H1 (cell line): Measurements from ENCODE around the gene C1orf87. TPM values are rescaled to one million over a fixed set of nuclear protein-coding genes. Genes with fewer than 3 reads are reported as not detected.

Experiments used
- CTCF ChIA-PET: fragments of 300-600 bp; sonication (Branson Sonifier 250); formaldehyde crosslinking; loops from one replicate; lab custom pipeline; 2021; ENCODE audit not compliant: partially characterized antibody; lab: Charles Lee
- POLR2A ChIA-PET: fragments of 300-600 bp; sonication (Branson Sonifier 250); formaldehyde crosslinking; loops from one replicate; lab custom pipeline; 2021; ENCODE audit warnings: inconsistent platforms; ENCODE audit not compliant: partially characterized antibody; lab: Charles Lee
- DNase-seq, 2 experiments: peaks; one replicate each; pipeline versions ENCODE4 v3.0.0 to v3.0.0-alpha.2; 2010 to 2022; ENCODE audit warnings: low spot score in 2 of 2, low read depth in 1 of 2, mixed read lengths in 1 of 2
- FAIRE-seq: peaks from 2 replicates; lab custom pipeline; 2011; peaks lifted over from hg19 to GRCh38; lab: Jason Lieb, UNC
- H2AFZ ChIP-seq: 2 replicates; pipeline ENCODE4 v1.8.1; 2012; ENCODE audit warnings: low read length, inconsistent platforms
- H2AK5ac ChIP-seq: 2 replicates; pipeline ENCODE4 v1.6.1; 2013; ENCODE audit warnings: low read depth, low read length
- H2BK120ac ChIP-seq: replicated peaks from 2 replicates; pipeline ENCODE3; 2013; ENCODE audit warnings: low read depth, low read length, inconsistent platforms
- H2BK12ac ChIP-seq: 2 replicates; pipeline ENCODE4 v1.6.1; 2013; ENCODE audit warnings: low read depth, low read length
- H2BK15ac ChIP-seq: 2 replicates; pipeline ENCODE4 v1.6.1; 2013; ENCODE audit warnings: low read length
- H2BK20ac ChIP-seq: 2 replicates; pipeline ENCODE4 v1.6.1; 2013; ENCODE audit warnings: low read length
- H2BK5ac ChIP-seq: 2 replicates; pipeline ENCODE4 v1.6.1; 2013; ENCODE audit warnings: low read depth, low read length
- H3K14ac ChIP-seq: 2 replicates; pipeline ENCODE4 v1.6.1; 2013; ENCODE audit warnings: inconsistent platforms; ENCODE audit not compliant: insufficient read length
- H3K18ac ChIP-seq: 2 replicates; pipeline ENCODE4 v1.6.1; 2013; ENCODE audit warnings: low read length; ENCODE audit errors: extremely low read depth
- H3K23ac ChIP-seq: 2 replicates; pipeline ENCODE4 v1.6.1; 2013; ENCODE audit warnings: inconsistent platforms; ENCODE audit not compliant: insufficient read length
- H3K23me2 ChIP-seq: 2 replicates; pipeline ENCODE4 v1.6.1; 2013; ENCODE audit warnings: low read depth, low read length
- H3K27ac ChIP-seq: 2 replicates; pipeline ENCODE4 v1.6.1; 2011; ENCODE audit warnings: low read depth, low read length, inconsistent platforms
- H3K27me3 ChIP-seq, 4 experiments: replicated peaks in 1 of 4; 1 replicate in 1 of 4; 2 replicates in 3 of 4; pipeline versions ENCODE4 v1.6.1 to v1.8.1; 2011 to 2013; ENCODE audit warnings: low read length in 3 of 4, mild to moderate bottlenecking in 3 of 4, inconsistent platforms in 2 of 4, mixed read lengths in 2 of 4, moderate library complexity in 1 of 4; ENCODE audit not compliant: control insufficient read depth in 3 of 4, insufficient read depth in 3 of 4; ENCODE audit errors: extremely low read depth in 1 of 4
- H3K36me3 ChIP-seq, 4 experiments: 2 replicates each; pipeline versions ENCODE4 v1.6.1 to v1.8.1; 2011 to 2013; ENCODE audit warnings: mild to moderate bottlenecking in 4 of 4, low read length in 3 of 4, moderate library complexity in 2 of 4, control low read depth in 1 of 4, inconsistent platforms in 1 of 4; ENCODE audit not compliant: insufficient read depth in 4 of 4, control insufficient read depth in 2 of 4
- H3K4ac ChIP-seq: replicated peaks from 2 replicates; pipeline ENCODE3; 2013; ENCODE audit warnings: low read length, low read depth, mixed read lengths, inconsistent platforms; ENCODE audit not compliant: insufficient read length
- H3K4me1 ChIP-seq, 4 experiments: replicated peaks in 1 of 4; 1 replicate in 1 of 4; 2 replicates in 3 of 4; pipeline versions ENCODE4 v1.6.1 to v1.8.1; 2011 to 2013; ENCODE audit warnings: low read length in 3 of 4, inconsistent platforms in 2 of 4, mixed read lengths in 1 of 4; ENCODE audit not compliant: insufficient read depth in 4 of 4, control insufficient read depth in 3 of 4
- H3K4me2 ChIP-seq, 2 experiments: 2 replicates each; pipeline versions ENCODE4 v1.6.1 to v1.8.1; 2011 to 2013; ENCODE audit warnings: low read depth in 2 of 2, low read length in 2 of 2, control low read depth in 1 of 2, inconsistent platforms in 1 of 2, mild to moderate bottlenecking in 1 of 2; ENCODE audit not compliant: insufficient read depth in 1 of 2
- H3K4me3 ChIP-seq, 4 experiments: fragments of 200-600, 300-600 bp in 1 of 4; sonication (generic), shearing (Covaris generic), sonication (Bioruptor Twin) in 1 of 4; 2 replicates each; pipeline versions ENCODE4 v1.5.1 to v1.8.1; 2011 to 2016; ENCODE audit warnings: low read length in 4 of 4, low read depth in 3 of 4, control low read depth in 2 of 4, inconsistent platforms in 2 of 4, mild to moderate bottlenecking in 2 of 4, mixed read lengths in 1 of 4, moderate library complexity in 1 of 4; ENCODE audit not compliant: insufficient read depth in 2 of 4; ENCODE audit errors: extremely low read depth in 1 of 4
- H3K56ac ChIP-seq: replicated peaks from 2 replicates; pipeline ENCODE3; 2013; ENCODE audit warnings: low read depth, mild to moderate bottlenecking, mixed read lengths, low read length, inconsistent platforms; ENCODE audit not compliant: insufficient read length
- H3K79me1 ChIP-seq: 2 replicates; pipeline ENCODE4 v1.6.1; 2013; ENCODE audit warnings: low read depth, low read length, control low read depth
- H3K79me2 ChIP-seq, 2 experiments: 2 replicates each; pipeline versions ENCODE4 v1.6.1 to v1.8.1; 2012 to 2013; ENCODE audit warnings: low read length in 2 of 2, mild to moderate bottlenecking in 2 of 2, inconsistent platforms in 1 of 2; ENCODE audit not compliant: insufficient read depth in 2 of 2, control insufficient read depth in 1 of 2
- H3K9ac ChIP-seq, 4 experiments: replicated peaks in 1 of 4; 1 replicate in 1 of 4; 2 replicates in 3 of 4; pipeline versions ENCODE4 v1.6.1 to v1.8.1; 2011 to 2013; ENCODE audit warnings: low read depth in 3 of 4, low read length in 3 of 4, control low read depth in 2 of 4, mild to moderate bottlenecking in 2 of 4, moderate library complexity in 2 of 4, inconsistent platforms in 1 of 4; ENCODE audit errors: extremely low read depth in 1 of 4
- H3K9me3 ChIP-seq, 2 experiments: 2 replicates each; pipeline versions ENCODE4 v1.6.1 to v1.8.1; 2012 to 2013; ENCODE audit warnings: mild to moderate bottlenecking in 2 of 2, moderate library complexity in 2 of 2, control low read depth in 1 of 2, inconsistent platforms in 1 of 2, low read depth in 1 of 2, low read length in 1 of 2, mixed read lengths in 1 of 2; ENCODE audit not compliant: insufficient read depth in 2 of 2
- H4K20me1 ChIP-seq, 2 experiments: replicated peaks in 1 of 2; 2 replicates each; pipeline versions ENCODE3 to v1.8.1; 2011 to 2013; ENCODE audit warnings: inconsistent platforms in 2 of 2, low read length in 2 of 2, mild to moderate bottlenecking in 1 of 2; ENCODE audit not compliant: insufficient read depth in 2 of 2, control insufficient read depth in 1 of 2
- H4K5ac ChIP-seq: 2 replicates; pipeline ENCODE4 v1.6.1; 2013; ENCODE audit warnings: low read length, low read depth, mixed read lengths, inconsistent platforms; ENCODE audit not compliant: insufficient read length
- H4K8ac ChIP-seq: 2 replicates; pipeline ENCODE4 v1.8.0; 2013; ENCODE audit warnings: mild to moderate bottlenecking, moderate library complexity, low read length, inconsistent platforms; ENCODE audit not compliant: insufficient read depth; ENCODE audit errors: extremely low read depth
- H4K91ac ChIP-seq: replicated peaks from 2 replicates; pipeline ENCODE3; 2013; ENCODE audit warnings: low read length, mixed read lengths, inconsistent platforms; ENCODE audit not compliant: insufficient read length
- ASH2L ChIP-seq: fragments of 200-600, 300-600 bp; sonication (generic); IDR thresholded peaks from one replicate; pipeline ENCODE4 v1.7.1; 2017; ENCODE audit warnings: low read length
- CBX5 ChIP-seq: fragments of 300-800, 300-1000 bp; sonication (generic); IDR thresholded peaks from 2 replicates; pipeline ENCODE4 v1.7.1; 2016; ENCODE audit warnings: antibody characterized with exemption, low read length, low read depth
- CHD1 ChIP-seq: IDR thresholded peaks from 2 replicates; pipeline ENCODE4 v1.6.1; 2012; ENCODE audit warnings: low read depth, low read length, improper control_type of control experiment
- CTCF ChIP-seq, 3 experiments: IDR thresholded peaks; 1 replicate in 2 of 3; 2 replicates in 1 of 3; pipeline versions ENCODE4 v1.5.1 to v1.6.1; 2011; ENCODE audit warnings: low read length in 3 of 3, mild to moderate bottlenecking in 3 of 3, inconsistent platforms in 2 of 3, low read depth in 1 of 3, moderate library complexity in 1 of 3; ENCODE audit not compliant: insufficient read depth in 1 of 3; ENCODE audit errors: control extremely low read depth in 1 of 3
- EGR1 ChIP-seq: IDR thresholded peaks from 2 replicates; pipeline ENCODE4 v1.6.1; 2011; ENCODE audit warnings: low read depth, low read length, borderline replicate concordance
- EZH2 ChIP-seq: fragments of 200-600 bp; sonication (generic); IDR thresholded peaks from 2 replicates; pipeline ENCODE4 v1.7.1; 2012; ENCODE audit warnings: low read depth, mild to moderate bottlenecking, moderate library complexity, low read length, inconsistent platforms; ENCODE audit not compliant: severe bottlenecking
- SIN3A ChIP-seq, 2 experiments: IDR thresholded peaks in 1 of 2; conservative IDR thresholded peaks in 1 of 2; 2 replicates each; pipeline ENCODE4 v1.6.1; 2011 to 2012; ENCODE audit warnings: low read length in 2 of 2, improper control_type of control experiment in 1 of 2, low read depth in 1 of 2, mild to moderate bottlenecking in 1 of 2
- SIRT6 ChIP-seq: IDR thresholded peaks from one replicate; pipeline ENCODE4 v1.7.1; 2012; ENCODE audit warnings: low read length, inconsistent platforms
- SIX5 ChIP-seq: IDR thresholded peaks from 2 replicates; pipeline ENCODE4 v1.6.1; 2011; ENCODE audit warnings: mild to moderate bottlenecking, low read depth, low read length
- SP2 ChIP-seq: IDR thresholded peaks from 2 replicates; pipeline ENCODE4 v1.6.1; 2012; ENCODE audit warnings: mild to moderate bottlenecking, low read length, inconsistent platforms
- TBP ChIP-seq: IDR thresholded peaks from 2 replicates; pipeline ENCODE4 v1.6.1; 2011; ENCODE audit warnings: low read depth, low read length, improper control_type of control experiment
- TEAD4 ChIP-seq: IDR thresholded peaks from 2 replicates; pipeline ENCODE4 v1.6.1; 2012; ENCODE audit warnings: low read depth, low read length, inconsistent platforms, mixed read lengths
- YY1 ChIP-seq: IDR thresholded peaks from 2 replicates; pipeline ENCODE4 v1.6.1; 2011; ENCODE audit warnings: low read depth, mild to moderate bottlenecking, low read length
- WGBS, 2 experiments: shearing (Covaris generic) in 1 of 2; methylation state at CpG; one replicate each; pipeline versions ENCODE4 v1.1.6 to v1.1.7; 2013 to 2015; ENCODE audit warnings: low lambda C conversion rate in 2 of 2, mixed read lengths in 2 of 2, inconsistent platforms in 1 of 2, low coverage in 1 of 2, missing lambda C conversion rate in 1 of 2; ENCODE audit not compliant: insufficient replicate concordance in 2 of 2, insufficient coverage in 1 of 2, insufficient read length in 1 of 2; ENCODE audit errors: extremely low coverage in 1 of 2, missing lambda C conversion rate in 1 of 2; 5-methylcytosine and 5-hydroxymethylcytosine counted together
- polyA plus RNA-seq, 7 experiments: library from polyadenylated mRNA; depleted of rRNA in 3 of 7; stranded (reverse) in 5 of 7; unstranded in 2 of 7; fragments of >200 nt in 5 of 7; fragments of 200-250 nt in 2 of 7; gene quantifications; 1 replicate in 5 of 7; 2 replicates in 1 of 7; 4 replicates in 1 of 7; pipeline versions ENCODE4 v1.2.1 to v1.2.3, GENCODE V29; 2011 to 2013; ENCODE audit warnings: missing spikeins in 2 of 7, mixed read lengths in 2 of 7
- total RNA-seq: library from RNA; stranded (reverse); fragmentation: NEBNext Ultra II Directional; extraction: Animal tissue kit (Norgen Biotek cat#: 25700); gene quantifications from 2 replicates; pipeline ENCODE4 v1.2.1, GENCODE V29; 2021

Gene C1orf87
- total and polyA plus RNA-seq, 2 of the 8 experiments (the other 6 are each of a cell fraction or from before 2014, with no cell fraction given) = 0.41 TPM; not detected in 1

- Histone ChIP-seq H3K79me2 (no peaks in the 10 kb centered on the region), H3K36me3 (0 out of 8 replicates have a peak, but pooled peaks cover 0 to 2% (median 0%) of the 10 kb centered on the region in 4 experiments), H3K27me3 (no peaks in the 10 kb centered on the region; a peak in 1 of 7 replicates), H3K4ac (no peak overlapping the region), H3K23ac (no peak overlapping the region), H3K9ac (no peak overlapping the region), H2BK20ac (no peak overlapping the region), H2BK120ac (no peak overlapping the region), H3K4me2 (0 out of 4 replicates have a peak overlapping the region, but pooled peaks of 1 of the 2 experiments have one; percentile 18), H2BK12ac (no peak overlapping the region), H4K8ac (no peak overlapping the region), H3K23me2 (no peaks in the 10 kb centered on the region), H3K4me3 (no peak overlapping the region), H2AK5ac (no peak overlapping the region), H3K9me3 (no peaks in the 10 kb centered on the region), H3K56ac (no peak overlapping the region), H3K27ac (no peak overlapping the region), H4K5ac (no peak overlapping the region), H2AFZ (no peak overlapping the region)
- CTCF ChIA-PET = interaction anchor here (0.6 to 5.5 kb wide), 24 partner anchors 10 to 1358 kb away, joined by 3 to 33 read pairs (median 4); no protein-coding TSS in a partner anchor
- DNase-seq = no peak
- no peak for FAIRE-seq
- 97% methylated on average over 4 of the region's 4 CpGs; no CpG with 5 or more reads in 1 of the 2 experiments for WGBS, 2 experiments
- TF ChIP-seq YY1 (no peak), SIX5 (no peak), TBP (no peak), SIN3A (conservative IDR thresholded peaks at IDR 0.05 in 1 of 2, IDR thresholded peaks at IDR 0.05 in 1 of 2; ENCODE audit: low read depth in 1 of 2, low read length in 2 of 2) (no peak), TEAD4 (no peak), EZH2 (no peak), ASH2L (no peak), CTCF (IDR thresholded peaks at IDR 0.05; ENCODE audit: control extremely low read depth in 1 of 3, insufficient read depth in 1 of 3, low read depth in 1 of 3, low read length in 3 of 3) (no peak), CBX5 (no peak), SP2 (no peak), EGR1 (no peak), SIRT6 (no peak), CHD1 (no peak)
- TF ChIP-seq, all 59 proteins: peak for 0
- Histone ChIP-seq H3K14ac (no peak overlapping the region), H3K18ac (no peak overlapping the region), H4K20me1 (no peaks in the 10 kb centered on the region), H2BK15ac (no peak overlapping the region), H4K91ac (no peak overlapping the region), H2BK5ac (no peak overlapping the region), H3K4me1 (no peaks in the 10 kb centered on the region), H3K79me1 (no peaks in the 10 kb centered on the region)
- POLR2A ChIA-PET = no interaction called here
Observed at GRCh38 chr1:59977075-59977410, 96.5 kb downstream of the C1orf87 start.
